ENCODE data around the gene C18orf32. TPM values are rescaled to one million over a fixed set of nuclear protein-coding genes. Genes with fewer than 3 reads are reported as not detected.
A peak's percentile ranks its signal among the peaks of the same experiment; 100 is the strongest.

C18orf32 gene
- total RNA-seq, 1 donor from 2014 or later, result 32.9 TPM

- Mint-ChIP-seq H3K9me3 (no peaks in the 10 kb centered on the region), H3K4me3 (no peak overlapping the region), H3K27me3 (peaks cover 12% of the 10 kb centered on the region), H3K27ac (no peak overlapping the region), H3K36me3 (ENCODE audit: low read depth) (peaks cover 3% of the 10 kb centered on the region), H3K4me1 (peaks cover 3% of the 10 kb centered on the region)
- ATAC-seq (ENCODE audit: low read depth), result no peak
- ChIA-PET POLR2A (no interaction called here), CTCF (no interaction called here)
- no peak for DNase-seq
- TF ChIP-seq CTCF (IDR thresholded peaks at IDR 0.05), result no peak
- intact Hi-C loops (cut with micrococcal nuclease), result no loop called here
Observed at GRCh38 chr18:49471532-49471931, 15.5 kb downstream of the C18orf32 start.

GRCh38 chr18:49467599-49467998 is 19.4 kb downstream of the C18orf32 start:
- Mint-ChIP-seq H3K27me3 (peaks cover 12% of the 10 kb centered on the region), H3K27ac (no peak overlapping the region), H3K4me1 (no peaks in the 10 kb centered on the region), H3K9me3 (no peaks in the 10 kb centered on the region), H3K36me3 (ENCODE audit: low read depth) (no peaks in the 10 kb centered on the region), H3K4me3 (no peak overlapping the region)
- intact Hi-C loops (cut with micrococcal nuclease), result loop anchor here (10.0 kb wide), 2 partner anchors 683 to 933 kb away; partner anchors contain the start of gene CTIF
- CTCF ChIA-PET, result no interaction called here
- ATAC-seq (ENCODE audit: low read depth), result no peak
- POLR2A ChIA-PET, result interaction anchor here (0.6 kb wide), 1 partner anchor 19 kb away, joined by 5 read pairs; no protein-coding TSS in a partner anchor
- no peak for TF ChIP-seq CTCF (IDR thresholded peaks at IDR 0.05)
- DNase-seq, result no peak

- Mint-ChIP-seq H3K9me3 (no peaks in the 10 kb centered on the region), H3K4me1 (no peaks in the 10 kb centered on the region), H3K27me3 (peaks cover 12% of the 10 kb centered on the region), H3K36me3 (ENCODE audit: low read depth) (no peaks in the 10 kb centered on the region), H3K27ac (no peak overlapping the region), H3K4me3 (no peak overlapping the region)
- ATAC-seq (ENCODE audit: low read depth) (no peak), DNase-seq (no peak)
- ChIA-PET POLR2A (interaction anchor here (0.6 kb wide), 1 partner anchor 19 kb away, joined by 5 read pairs; no protein-coding TSS in a partner anchor), CTCF (no interaction called here)
- TF ChIP-seq CTCF (IDR thresholded peaks at IDR 0.05), result no peak
- intact Hi-C loops (cut with micrococcal nuclease), result loop anchor here (10.0 kb wide), 2 partner anchors 682 to 932 kb away; partner anchors contain the start of gene CTIF
Observed at GRCh38 chr18:49467019-49467563, 19.9 kb downstream of the C18orf32 start.

- Mint-ChIP-seq H3K27ac (no peak overlapping the region), H3K27me3 (peaks cover 5% of the 10 kb centered on the region), H3K4me3 (no peak overlapping the region), H3K36me3 (ENCODE audit: low read depth) (peaks cover under 1% of the 10 kb centered on the region), H3K9me3 (no peaks in the 10 kb centered on the region), H3K4me1 (peaks cover 8% of the 10 kb centered on the region)
- DNase-seq (no peak), ATAC-seq (ENCODE audit: low read depth) (no peak)
- intact Hi-C loops (cut with micrococcal nuclease), result loop anchor here (10.0 kb wide), 2 partner anchors 680 to 930 kb away; partner anchors contain the start of gene CTIF
- ChIA-PET POLR2A (interaction anchor here (2.4 kb wide), 1 partner anchor 22 kb away, joined by 6 read pairs; the partner anchor contains the start of gene C18orf32), CTCF (no interaction called here)
- TF ChIP-seq CTCF (IDR thresholded peaks at IDR 0.05), result no peak
Observed at GRCh38 chr18:49464718-49465598, 22.1 kb downstream of the C18orf32 start.

GRCh38 chr18:49461602-49461977 is 25.4 kb downstream of the C18orf32 start:
- H3K4me1 Mint-ChIP-seq, result peaks cover 32% of the 10 kb centered on the region
- H3K4me3 Mint-ChIP-seq, result peak overlapping the region; percentile 88
- ATAC-seq (ENCODE audit: low read depth) (no peak), DNase-seq (no peak)
- ChIA-PET POLR2A (interaction anchor here (0.9 to 2.7 kb wide), 2 partner anchors 20 to 25 kb away, joined by 3 to 68 read pairs; partner anchors contain the start of gene C18orf32), CTCF (no interaction called here)
- H3K36me3 Mint-ChIP-seq (ENCODE audit: low read depth), result peaks cover 2% of the 10 kb centered on the region
- no peak for TF ChIP-seq CTCF (IDR thresholded peaks at IDR 0.05)
- H3K27ac Mint-ChIP-seq, result peak overlapping the region; percentile 87
- H3K9me3 Mint-ChIP-seq, result no peaks in the 10 kb centered on the region
- H3K27me3 Mint-ChIP-seq, result no peaks in the 10 kb centered on the region
- intact Hi-C loops (cut with micrococcal nuclease), result loop anchor here (2.0 to 10.0 kb wide), 3 partner anchors 351 to 927 kb away; partner anchors contain the start of genes ACAA2 and CTIF

Measured in activated B cell treated with CpG ODN at 0.5 μM for 24 hours (primary cell).